DND-41 (cell line): ENCODE results near the gene GALNT7.

ENCODE experiments used
- EZH2 ChIP-seq: IDR thresholded peaks from 3 replicates; pipeline ENCODE4 v1.6.1; 2012; ENCODE audit warnings: borderline replicate concordance, low read depth, mild to moderate bottlenecking, moderate library complexity, low read length, inconsistent platforms; ENCODE audit not compliant: severe bottlenecking
- TF ChIP-seq, protein P1 (sequence below): IDR thresholded peaks from 2 replicates; pipeline ENCODE4 v1.5.1; 2012; ENCODE audit warnings: borderline replicate concordance, low read length, moderate library complexity, mild to moderate bottlenecking; ENCODE audit not compliant: poor library complexity, severe bottlenecking; ENCODE audit errors: extremely low read depth

DNA sequence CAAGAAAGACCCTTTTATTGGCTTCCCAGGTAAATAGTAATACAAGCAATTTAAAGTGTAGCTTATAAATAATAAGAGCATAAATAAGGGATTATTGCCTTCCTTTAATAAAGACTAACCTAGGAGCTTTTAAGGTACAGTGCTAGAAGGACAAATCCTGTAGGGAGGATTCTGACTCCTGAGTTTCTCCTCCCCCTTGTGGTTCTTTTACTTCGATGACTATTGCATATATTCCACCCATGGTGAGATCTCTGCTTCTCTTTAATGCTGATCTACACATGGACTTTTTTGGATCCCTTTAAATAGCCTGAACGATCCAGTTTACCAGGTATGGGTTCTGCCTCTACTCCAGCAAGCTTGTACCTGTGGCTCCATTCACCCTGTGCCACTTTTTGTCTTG, 2.5 kb downstream of the GALNT7 start:
- TF ChIP-seq, protein P1, sequence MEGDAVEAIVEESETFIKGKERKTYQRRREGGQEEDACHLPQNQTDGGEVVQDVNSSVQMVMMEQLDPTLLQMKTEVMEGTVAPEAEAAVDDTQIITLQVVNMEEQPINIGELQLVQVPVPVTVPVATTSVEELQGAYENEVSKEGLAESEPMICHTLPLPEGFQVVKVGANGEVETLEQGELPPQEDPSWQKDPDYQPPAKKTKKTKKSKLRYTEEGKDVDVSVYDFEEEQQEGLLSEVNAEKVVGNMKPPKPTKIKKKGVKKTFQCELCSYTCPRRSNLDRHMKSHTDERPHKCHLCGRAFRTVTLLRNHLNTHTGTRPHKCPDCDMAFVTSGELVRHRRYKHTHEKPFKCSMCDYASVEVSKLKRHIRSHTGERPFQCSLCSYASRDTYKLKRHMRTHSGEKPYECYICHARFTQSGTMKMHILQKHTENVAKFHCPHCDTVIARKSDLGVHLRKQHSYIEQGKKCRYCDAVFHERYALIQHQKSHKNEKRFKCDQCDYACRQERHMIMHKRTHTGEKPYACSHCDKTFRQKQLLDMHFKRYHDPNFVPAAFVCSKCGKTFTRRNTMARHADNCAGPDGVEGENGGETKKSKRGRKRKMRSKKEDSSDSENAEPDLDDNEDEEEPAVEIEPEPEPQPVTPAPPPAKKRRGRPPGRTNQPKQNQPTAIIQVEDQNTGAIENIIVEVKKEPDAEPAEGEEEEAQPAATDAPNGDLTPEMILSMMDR, result peak; percentile 47
- TF ChIP-seq EZH2, result no peak
